H1 (cell line): Measurements from ENCODE around the gene FUT6. TPM values are rescaled to one million over a fixed set of nuclear protein-coding genes. Genes with fewer than 3 reads are reported as not detected.

ENCODE experiments used
- CTCF ChIA-PET: fragments of 300-600 bp; sonication (Branson Sonifier 250); formaldehyde crosslinking; loops from one replicate; lab custom pipeline; 2021; ENCODE audit not compliant: partially characterized antibody; lab: Charles Lee
- POLR2A ChIA-PET: fragments of 300-600 bp; sonication (Branson Sonifier 250); formaldehyde crosslinking; loops from one replicate; lab custom pipeline; 2021; ENCODE audit warnings: inconsistent platforms; ENCODE audit not compliant: partially characterized antibody; lab: Charles Lee
- DNase-seq, 2 experiments: peaks; one replicate each; pipeline versions ENCODE4 v3.0.0 to v3.0.0-alpha.2; 2010 to 2022; ENCODE audit warnings: low spot score in 2 of 2, low read depth in 1 of 2, mixed read lengths in 1 of 2
- FAIRE-seq: peaks from 2 replicates; lab custom pipeline; 2011; peaks lifted over from hg19 to GRCh38; lab: Jason Lieb, UNC
- H2AFZ ChIP-seq: 2 replicates; pipeline ENCODE4 v1.8.1; 2012; ENCODE audit warnings: low read length, inconsistent platforms
- H2AK5ac ChIP-seq: 2 replicates; pipeline ENCODE4 v1.6.1; 2013; ENCODE audit warnings: low read depth, low read length
- H2BK120ac ChIP-seq: replicated peaks from 2 replicates; pipeline ENCODE3; 2013; ENCODE audit warnings: low read depth, low read length, inconsistent platforms
- H2BK12ac ChIP-seq: 2 replicates; pipeline ENCODE4 v1.6.1; 2013; ENCODE audit warnings: low read depth, low read length
- H2BK15ac ChIP-seq: 2 replicates; pipeline ENCODE4 v1.6.1; 2013; ENCODE audit warnings: low read length
- H2BK20ac ChIP-seq: 2 replicates; pipeline ENCODE4 v1.6.1; 2013; ENCODE audit warnings: low read length
- H2BK5ac ChIP-seq: 2 replicates; pipeline ENCODE4 v1.6.1; 2013; ENCODE audit warnings: low read depth, low read length
- H3K14ac ChIP-seq: 2 replicates; pipeline ENCODE4 v1.6.1; 2013; ENCODE audit warnings: inconsistent platforms; ENCODE audit not compliant: insufficient read length
- H3K18ac ChIP-seq: 2 replicates; pipeline ENCODE4 v1.6.1; 2013; ENCODE audit warnings: low read length; ENCODE audit errors: extremely low read depth
- H3K23ac ChIP-seq: 2 replicates; pipeline ENCODE4 v1.6.1; 2013; ENCODE audit warnings: inconsistent platforms; ENCODE audit not compliant: insufficient read length
- H3K23me2 ChIP-seq: 2 replicates; pipeline ENCODE4 v1.6.1; 2013; ENCODE audit warnings: low read depth, low read length
- H3K27ac ChIP-seq: 2 replicates; pipeline ENCODE4 v1.6.1; 2011; ENCODE audit warnings: low read depth, low read length, inconsistent platforms
- H3K27me3 ChIP-seq, 4 experiments: replicated peaks in 1 of 4; 1 replicate in 1 of 4; 2 replicates in 3 of 4; pipeline versions ENCODE4 v1.6.1 to v1.8.1; 2011 to 2013; ENCODE audit warnings: low read length in 3 of 4, mild to moderate bottlenecking in 3 of 4, inconsistent platforms in 2 of 4, mixed read lengths in 2 of 4, moderate library complexity in 1 of 4; ENCODE audit not compliant: control insufficient read depth in 3 of 4, insufficient read depth in 3 of 4; ENCODE audit errors: extremely low read depth in 1 of 4
- H3K36me3 ChIP-seq, 4 experiments: 2 replicates each; pipeline versions ENCODE4 v1.6.1 to v1.8.1; 2011 to 2013; ENCODE audit warnings: mild to moderate bottlenecking in 4 of 4, low read length in 3 of 4, moderate library complexity in 2 of 4, control low read depth in 1 of 4, inconsistent platforms in 1 of 4; ENCODE audit not compliant: insufficient read depth in 4 of 4, control insufficient read depth in 2 of 4
- H3K4ac ChIP-seq: replicated peaks from 2 replicates; pipeline ENCODE3; 2013; ENCODE audit warnings: low read length, low read depth, mixed read lengths, inconsistent platforms; ENCODE audit not compliant: insufficient read length
- H3K4me1 ChIP-seq, 4 experiments: replicated peaks in 1 of 4; 1 replicate in 1 of 4; 2 replicates in 3 of 4; pipeline versions ENCODE4 v1.6.1 to v1.8.1; 2011 to 2013; ENCODE audit warnings: low read length in 3 of 4, inconsistent platforms in 2 of 4, mixed read lengths in 1 of 4; ENCODE audit not compliant: insufficient read depth in 4 of 4, control insufficient read depth in 3 of 4
- H3K4me2 ChIP-seq, 2 experiments: 2 replicates each; pipeline versions ENCODE4 v1.6.1 to v1.8.1; 2011 to 2013; ENCODE audit warnings: low read depth in 2 of 2, low read length in 2 of 2, control low read depth in 1 of 2, inconsistent platforms in 1 of 2, mild to moderate bottlenecking in 1 of 2; ENCODE audit not compliant: insufficient read depth in 1 of 2
- H3K4me3 ChIP-seq, 4 experiments: fragments of 200-600, 300-600 bp in 1 of 4; sonication (generic), shearing (Covaris generic), sonication (Bioruptor Twin) in 1 of 4; 2 replicates each; pipeline versions ENCODE4 v1.5.1 to v1.8.1; 2011 to 2016; ENCODE audit warnings: low read length in 4 of 4, low read depth in 3 of 4, control low read depth in 2 of 4, inconsistent platforms in 2 of 4, mild to moderate bottlenecking in 2 of 4, mixed read lengths in 1 of 4, moderate library complexity in 1 of 4; ENCODE audit not compliant: insufficient read depth in 2 of 4; ENCODE audit errors: extremely low read depth in 1 of 4
- H3K56ac ChIP-seq: replicated peaks from 2 replicates; pipeline ENCODE3; 2013; ENCODE audit warnings: low read depth, mild to moderate bottlenecking, mixed read lengths, low read length, inconsistent platforms; ENCODE audit not compliant: insufficient read length
- H3K79me1 ChIP-seq: 2 replicates; pipeline ENCODE4 v1.6.1; 2013; ENCODE audit warnings: low read depth, low read length, control low read depth
- H3K79me2 ChIP-seq, 2 experiments: 2 replicates each; pipeline versions ENCODE4 v1.6.1 to v1.8.1; 2012 to 2013; ENCODE audit warnings: low read length in 2 of 2, mild to moderate bottlenecking in 2 of 2, inconsistent platforms in 1 of 2; ENCODE audit not compliant: insufficient read depth in 2 of 2, control insufficient read depth in 1 of 2
- H3K9ac ChIP-seq, 4 experiments: replicated peaks in 1 of 4; 1 replicate in 1 of 4; 2 replicates in 3 of 4; pipeline versions ENCODE4 v1.6.1 to v1.8.1; 2011 to 2013; ENCODE audit warnings: low read depth in 3 of 4, low read length in 3 of 4, control low read depth in 2 of 4, mild to moderate bottlenecking in 2 of 4, moderate library complexity in 2 of 4, inconsistent platforms in 1 of 4; ENCODE audit errors: extremely low read depth in 1 of 4
- H3K9me3 ChIP-seq, 2 experiments: 2 replicates each; pipeline versions ENCODE4 v1.6.1 to v1.8.1; 2012 to 2013; ENCODE audit warnings: mild to moderate bottlenecking in 2 of 2, moderate library complexity in 2 of 2, control low read depth in 1 of 2, inconsistent platforms in 1 of 2, low read depth in 1 of 2, low read length in 1 of 2, mixed read lengths in 1 of 2; ENCODE audit not compliant: insufficient read depth in 2 of 2
- H4K20me1 ChIP-seq, 2 experiments: replicated peaks in 1 of 2; 2 replicates each; pipeline versions ENCODE3 to v1.8.1; 2011 to 2013; ENCODE audit warnings: inconsistent platforms in 2 of 2, low read length in 2 of 2, mild to moderate bottlenecking in 1 of 2; ENCODE audit not compliant: insufficient read depth in 2 of 2, control insufficient read depth in 1 of 2
- H4K5ac ChIP-seq: 2 replicates; pipeline ENCODE4 v1.6.1; 2013; ENCODE audit warnings: low read length, low read depth, mixed read lengths, inconsistent platforms; ENCODE audit not compliant: insufficient read length
- H4K8ac ChIP-seq: 2 replicates; pipeline ENCODE4 v1.8.0; 2013; ENCODE audit warnings: mild to moderate bottlenecking, moderate library complexity, low read length, inconsistent platforms; ENCODE audit not compliant: insufficient read depth; ENCODE audit errors: extremely low read depth
- H4K91ac ChIP-seq: replicated peaks from 2 replicates; pipeline ENCODE3; 2013; ENCODE audit warnings: low read length, mixed read lengths, inconsistent platforms; ENCODE audit not compliant: insufficient read length
- TAF7 ChIP-seq: optimal IDR thresholded peaks from 2 replicates; pipeline ENCODE3; 2011; ENCODE audit warnings: low read depth, mild to moderate bottlenecking, inconsistent platforms, low read length, moderate library complexity, borderline replicate concordance
- YY1 ChIP-seq: IDR thresholded peaks from 2 replicates; pipeline ENCODE4 v1.6.1; 2011; ENCODE audit warnings: low read depth, mild to moderate bottlenecking, low read length
- WGBS, 2 experiments: shearing (Covaris generic) in 1 of 2; methylation state at CpG; one replicate each; pipeline versions ENCODE4 v1.1.6 to v1.1.7; 2013 to 2015; ENCODE audit warnings: low lambda C conversion rate in 2 of 2, mixed read lengths in 2 of 2, inconsistent platforms in 1 of 2, low coverage in 1 of 2, missing lambda C conversion rate in 1 of 2; ENCODE audit not compliant: insufficient replicate concordance in 2 of 2, insufficient coverage in 1 of 2, insufficient read length in 1 of 2; ENCODE audit errors: extremely low coverage in 1 of 2, missing lambda C conversion rate in 1 of 2; 5-methylcytosine and 5-hydroxymethylcytosine counted together
- polyA plus RNA-seq, 7 experiments: library from polyadenylated mRNA; depleted of rRNA in 3 of 7; stranded (reverse) in 5 of 7; unstranded in 2 of 7; fragments of >200 nt in 5 of 7; fragments of 200-250 nt in 2 of 7; gene quantifications; 1 replicate in 5 of 7; 2 replicates in 1 of 7; 4 replicates in 1 of 7; pipeline versions ENCODE4 v1.2.1 to v1.2.3, GENCODE V29; 2011 to 2013; ENCODE audit warnings: missing spikeins in 2 of 7, mixed read lengths in 2 of 7
- total RNA-seq: library from RNA; stranded (reverse); fragmentation: NEBNext Ultra II Directional; extraction: Animal tissue kit (Norgen Biotek cat#: 25700); gene quantifications from 2 replicates; pipeline ENCODE4 v1.2.1, GENCODE V29; 2021

FUT6 gene
- total and polyA plus RNA-seq, 2 of the 8 experiments (the other 6 are each of a cell fraction or from before 2014, with no cell fraction given) = not detected

DNA sequence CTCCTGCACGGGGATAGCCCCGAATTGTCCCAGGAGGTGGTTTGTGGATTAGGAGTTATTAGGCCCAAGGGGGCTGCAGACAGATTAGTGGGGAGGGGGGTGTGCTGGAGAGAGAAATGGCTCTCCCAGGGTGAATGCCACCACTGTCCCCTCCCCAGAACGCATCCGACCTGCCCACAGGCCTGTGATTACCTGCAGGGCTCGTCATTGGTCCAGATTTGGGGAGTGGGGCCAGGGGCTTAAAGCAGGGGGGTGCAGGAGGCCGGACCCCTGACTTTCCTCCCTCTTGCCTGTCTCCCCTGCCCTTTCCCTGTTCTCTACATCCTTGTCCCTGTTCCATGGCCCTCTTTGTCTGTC lies 33.4 kb downstream of the FUT6 start:
- no peak overlapping the region for H2BK5ac ChIP-seq
- no peak overlapping the region for H3K23ac ChIP-seq
- no peak overlapping the region for H2BK20ac ChIP-seq
- no peak overlapping the region for H3K27ac ChIP-seq
- H3K14ac ChIP-seq = no peak overlapping the region
- H3K4me2 ChIP-seq = peak overlapping the region; percentile 51 to 69
- FAIRE-seq (no peak), DNase-seq (no peak)
- CTCF ChIA-PET = interaction anchor here (0.7 to 4.5 kb wide), 13 partner anchors 12 to 216 kb away, joined by 3 to 32 read pairs (median 4); no protein-coding TSS in a partner anchor
- H4K20me1 ChIP-seq = peaks cover 0 to 6% of the 10 kb centered on the region in 2 experiments
- H2BK120ac ChIP-seq = no peak overlapping the region
- peak overlapping the region; percentile 77 for H3K4ac ChIP-seq
- H4K91ac ChIP-seq = no peak overlapping the region
- H4K8ac ChIP-seq = peak overlapping the region; percentile 36
- H2AFZ ChIP-seq = no peak overlapping the region
- H3K56ac ChIP-seq = no peak overlapping the region
- TF ChIP-seq TAF7 (no peak), YY1 (no peak)
- H3K79me2 ChIP-seq = no peaks in the 10 kb centered on the region; a peak in 1 of 4 replicates
- 24% methylated on average over 5 of the region's 6 CpGs; no CpG with 5 or more reads in 1 of the 2 experiments for WGBS, 2 experiments
- H3K79me1 ChIP-seq = peaks cover 4% of the 10 kb centered on the region; the same call in 1 of the 2 replicates
- H4K5ac ChIP-seq = no peak overlapping the region
- H3K4me3 ChIP-seq = peak overlapping the region in 1 of 4 experiments; percentile 58; a peak in 2 of 8 replicates
- peaks cover 0 to 18% (median 10%) of the 10 kb centered on the region in 4 experiments; a peak in 5 of 7 replicates for H3K4me1 ChIP-seq
- POLR2A ChIA-PET = interaction anchor here (0.9 to 3.4 kb wide), 4 partner anchors 21 to 97 kb away, joined by 4 to 35 read pairs (median 10); partner anchors contain the start of gene NDUFA11
- no peaks in the 10 kb centered on the region for H3K36me3 ChIP-seq
- H2BK15ac ChIP-seq = no peak overlapping the region
- no peak overlapping the region; the same call in 1 of the 2 replicates for H3K18ac ChIP-seq
- H3K9me3 ChIP-seq = no peaks in the 10 kb centered on the region
- H3K9ac ChIP-seq = no peak overlapping the region
- H3K27me3 ChIP-seq = peaks cover 2 to 16% (median 8%) of the 10 kb centered on the region in 4 experiments; a peak in 6 of 7 replicates
- no peak overlapping the region for H2AK5ac ChIP-seq
- peaks cover 7% of the 10 kb centered on the region for H3K23me2 ChIP-seq
- H2BK12ac ChIP-seq = no peak overlapping the region
